HL-60 (cell line): Measurements from ENCODE around the gene EYS.
"Not testable (repeated sequence)": the region's sequence is repeated elsewhere in the genome, so short reads cannot be mapped to it uniquely, and the experiment has no call there.

ENCODE experiments used
- DNase-seq, 2 experiments: peaks; one replicate each; pipeline ENCODE4 v3.0.0-alpha.2; 2010 to 2020; ENCODE audit warnings: low read depth in 1 of 2, low spot score in 1 of 2
- H3K27ac ChIP-seq: fragments of 250-450 bp; sonication (Bioruptor Pico); replicated peaks from 2 replicates; pipeline ENCODE4 v1.5.1; 2020; ENCODE audit warnings: mild to moderate bottlenecking, moderate library complexity
- H3K27me3 ChIP-seq: fragments of 250-450 bp; sonication (Bioruptor Pico); 2 replicates; pipeline ENCODE4 v1.5.1; 2021; ENCODE audit warnings: mild to moderate bottlenecking, moderate library complexity; ENCODE audit not compliant: insufficient read depth, poor library complexity, severe bottlenecking
- H3K4me3 ChIP-seq: replicated peaks from 2 replicates; pipeline ENCODE4 v1.5.1; 2011; ENCODE audit warnings: mild to moderate bottlenecking, control low read depth, low read length; ENCODE audit not compliant: insufficient read depth
- GABPA ChIP-seq: IDR thresholded peaks from 2 replicates; pipeline ENCODE4 v1.6.1; 2012; ENCODE audit warnings: low read depth
- POLR2AphosphoS5 ChIP-seq: IDR thresholded peaks from 2 replicates; pipeline ENCODE4 v1.6.1; 2012; ENCODE audit warnings: low read depth
- SPI1 ChIP-seq: IDR thresholded peaks from 2 replicates; pipeline ENCODE4 v1.6.1; 2012; ENCODE audit warnings: low read depth, mild to moderate bottlenecking, borderline replicate concordance
- TF ChIP-seq, protein P1 (sequence below): IDR thresholded peaks from one replicate; pipeline ENCODE4 v1.5.1; 2011; ENCODE audit warnings: low read length, control low read depth, inconsistent platforms; ENCODE audit not compliant: insufficient read depth
- TF ChIP-seq, protein P2 (sequence below): IDR thresholded peaks from 2 replicates; pipeline ENCODE4 v1.6.1; 2012; ENCODE audit warnings: low read depth; ENCODE audit not compliant: insufficient replicate concordance

Gene EYS

DNA sequence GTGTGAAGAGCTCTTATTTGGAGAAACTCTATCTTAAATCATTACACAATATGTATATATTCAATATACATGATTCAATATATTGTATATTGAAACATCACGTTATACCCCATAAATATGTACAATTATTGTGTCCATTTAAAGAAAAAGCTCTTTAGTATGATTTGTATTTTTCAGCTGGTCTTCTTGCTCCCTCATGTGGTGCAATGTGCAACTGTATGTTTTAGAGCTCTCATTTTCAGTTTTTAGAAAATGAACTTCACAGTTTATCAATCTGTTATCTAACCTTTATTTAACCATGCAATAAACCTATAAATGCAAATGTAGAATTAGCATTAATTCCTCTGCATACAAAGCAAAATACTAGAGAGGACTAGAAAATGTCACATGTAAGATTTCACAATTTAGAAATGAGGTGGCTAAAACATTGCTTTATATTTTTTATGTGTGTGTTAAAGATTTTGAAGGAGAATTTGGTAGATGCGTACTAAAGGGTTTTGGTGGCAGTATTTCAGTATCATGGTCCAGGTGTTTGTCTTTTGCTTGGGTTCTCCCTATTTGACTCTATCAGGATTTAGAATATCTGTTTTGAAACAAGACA is 1904.3 kb downstream of the EYS start:
- no peak overlapping the region for H3K27ac ChIP-seq

DNA sequence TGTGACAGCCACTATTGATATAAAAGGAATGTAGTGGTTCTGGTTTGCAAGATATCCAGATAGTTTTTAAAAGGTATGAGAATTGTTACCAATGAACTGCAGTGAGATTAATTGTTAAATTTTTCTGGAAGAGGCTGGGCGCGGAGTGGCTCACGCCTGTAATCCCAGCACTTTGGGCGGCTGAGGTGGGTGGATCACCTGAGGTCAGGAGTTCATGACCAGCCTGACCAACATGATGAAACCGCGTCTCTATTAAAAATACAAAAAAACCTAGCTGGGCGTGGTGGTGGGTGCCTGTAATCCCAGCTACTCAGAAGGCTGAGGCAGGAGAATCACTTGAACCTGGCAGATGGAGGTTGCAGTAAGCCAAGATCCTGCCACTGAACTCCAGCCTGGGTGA is 1906.6 kb downstream of the EYS start:
- H3K27me3 ChIP-seq, H3K4me3 ChIP-seq, H3K27ac ChIP-seq, DNase-seq: not testable (repeated sequence)

More for the DNA sequence above, 1904.3 kb downstream of the EYS start:
- no peak for TF ChIP-seq POLR2AphosphoS5
- TF ChIP-seq, protein P1, sequence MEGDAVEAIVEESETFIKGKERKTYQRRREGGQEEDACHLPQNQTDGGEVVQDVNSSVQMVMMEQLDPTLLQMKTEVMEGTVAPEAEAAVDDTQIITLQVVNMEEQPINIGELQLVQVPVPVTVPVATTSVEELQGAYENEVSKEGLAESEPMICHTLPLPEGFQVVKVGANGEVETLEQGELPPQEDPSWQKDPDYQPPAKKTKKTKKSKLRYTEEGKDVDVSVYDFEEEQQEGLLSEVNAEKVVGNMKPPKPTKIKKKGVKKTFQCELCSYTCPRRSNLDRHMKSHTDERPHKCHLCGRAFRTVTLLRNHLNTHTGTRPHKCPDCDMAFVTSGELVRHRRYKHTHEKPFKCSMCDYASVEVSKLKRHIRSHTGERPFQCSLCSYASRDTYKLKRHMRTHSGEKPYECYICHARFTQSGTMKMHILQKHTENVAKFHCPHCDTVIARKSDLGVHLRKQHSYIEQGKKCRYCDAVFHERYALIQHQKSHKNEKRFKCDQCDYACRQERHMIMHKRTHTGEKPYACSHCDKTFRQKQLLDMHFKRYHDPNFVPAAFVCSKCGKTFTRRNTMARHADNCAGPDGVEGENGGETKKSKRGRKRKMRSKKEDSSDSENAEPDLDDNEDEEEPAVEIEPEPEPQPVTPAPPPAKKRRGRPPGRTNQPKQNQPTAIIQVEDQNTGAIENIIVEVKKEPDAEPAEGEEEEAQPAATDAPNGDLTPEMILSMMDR: peak; percentile 46
- peak in 1 of 2 experiments; percentile 7 for DNase-seq
- no peak overlapping the region for H3K4me3 ChIP-seq
- H3K27me3 ChIP-seq: no peaks in the 10 kb centered on the region

DNA sequence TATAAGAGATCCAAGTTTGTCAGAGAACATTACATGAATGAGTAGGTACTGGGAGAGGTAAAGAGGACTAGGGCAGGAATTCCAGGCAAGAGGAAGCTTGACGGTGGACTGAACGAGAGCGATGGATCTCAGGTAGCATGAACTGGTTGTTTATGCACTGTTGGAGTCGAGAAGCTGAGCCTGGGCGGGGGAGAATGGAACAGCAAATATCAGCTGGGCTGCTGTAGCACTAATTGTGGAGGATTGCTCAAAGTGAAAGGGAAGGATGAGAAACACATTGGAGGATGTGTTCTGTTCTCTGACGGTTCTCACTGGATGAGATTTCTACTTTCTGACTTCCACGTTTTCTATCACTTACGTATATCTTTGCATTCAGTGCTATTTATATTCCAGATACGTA is 1907.2 kb downstream of the EYS start:
- TF ChIP-seq GABPA: no peak
- no peak for TF ChIP-seq SPI1
- TF ChIP-seq POLR2AphosphoS5: no peak
- TF ChIP-seq, protein P2, sequence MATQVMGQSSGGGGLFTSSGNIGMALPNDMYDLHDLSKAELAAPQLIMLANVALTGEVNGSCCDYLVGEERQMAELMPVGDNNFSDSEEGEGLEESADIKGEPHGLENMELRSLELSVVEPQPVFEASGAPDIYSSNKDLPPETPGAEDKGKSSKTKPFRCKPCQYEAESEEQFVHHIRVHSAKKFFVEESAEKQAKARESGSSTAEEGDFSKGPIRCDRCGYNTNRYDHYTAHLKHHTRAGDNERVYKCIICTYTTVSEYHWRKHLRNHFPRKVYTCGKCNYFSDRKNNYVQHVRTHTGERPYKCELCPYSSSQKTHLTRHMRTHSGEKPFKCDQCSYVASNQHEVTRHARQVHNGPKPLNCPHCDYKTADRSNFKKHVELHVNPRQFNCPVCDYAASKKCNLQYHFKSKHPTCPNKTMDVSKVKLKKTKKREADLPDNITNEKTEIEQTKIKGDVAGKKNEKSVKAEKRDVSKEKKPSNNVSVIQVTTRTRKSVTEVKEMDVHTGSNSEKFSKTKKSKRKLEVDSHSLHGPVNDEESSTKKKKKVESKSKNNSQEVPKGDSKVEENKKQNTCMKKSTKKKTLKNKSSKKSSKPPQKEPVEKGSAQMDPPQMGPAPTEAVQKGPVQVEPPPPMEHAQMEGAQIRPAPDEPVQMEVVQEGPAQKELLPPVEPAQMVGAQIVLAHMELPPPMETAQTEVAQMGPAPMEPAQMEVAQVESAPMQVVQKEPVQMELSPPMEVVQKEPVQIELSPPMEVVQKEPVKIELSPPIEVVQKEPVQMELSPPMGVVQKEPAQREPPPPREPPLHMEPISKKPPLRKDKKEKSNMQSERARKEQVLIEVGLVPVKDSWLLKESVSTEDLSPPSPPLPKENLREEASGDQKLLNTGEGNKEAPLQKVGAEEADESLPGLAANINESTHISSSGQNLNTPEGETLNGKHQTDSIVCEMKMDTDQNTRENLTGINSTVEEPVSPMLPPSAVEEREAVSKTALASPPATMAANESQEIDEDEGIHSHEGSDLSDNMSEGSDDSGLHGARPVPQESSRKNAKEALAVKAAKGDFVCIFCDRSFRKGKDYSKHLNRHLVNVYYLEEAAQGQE: no peak
- TF ChIP-seq, protein P1: no peak
- no peak for DNase-seq

DNA sequence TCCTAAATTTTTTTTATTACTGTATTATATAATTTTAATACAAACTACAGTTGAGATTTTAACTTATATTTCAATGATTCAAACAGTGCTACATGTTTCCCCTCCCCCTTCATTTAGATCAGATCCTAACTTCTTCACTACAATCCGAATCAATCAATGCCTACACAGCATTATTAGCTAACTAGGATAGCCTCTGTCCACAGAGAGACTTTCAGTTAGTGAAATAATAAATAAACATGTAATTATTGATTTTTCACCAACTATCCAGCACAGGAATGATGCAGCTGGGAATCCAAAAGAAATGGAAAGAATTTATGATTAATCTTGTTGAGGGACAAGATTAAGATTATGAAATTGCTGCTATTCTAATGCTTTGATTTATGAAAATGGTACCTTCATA is 1907.7 kb downstream of the EYS start:
- Histone ChIP-seq H3K27me3 (no peaks in the 10 kb centered on the region), H3K27ac (no peak overlapping the region), H3K4me3 (no peak overlapping the region)
- TF ChIP-seq SPI1: no peak
- no peak for DNase-seq

More for the DNA sequence above, 1907.2 kb downstream of the EYS start:
- H3K27ac ChIP-seq: no peak overlapping the region
- H3K27me3 ChIP-seq: no peaks in the 10 kb centered on the region
- H3K4me3 ChIP-seq: no peak overlapping the region

DNA sequence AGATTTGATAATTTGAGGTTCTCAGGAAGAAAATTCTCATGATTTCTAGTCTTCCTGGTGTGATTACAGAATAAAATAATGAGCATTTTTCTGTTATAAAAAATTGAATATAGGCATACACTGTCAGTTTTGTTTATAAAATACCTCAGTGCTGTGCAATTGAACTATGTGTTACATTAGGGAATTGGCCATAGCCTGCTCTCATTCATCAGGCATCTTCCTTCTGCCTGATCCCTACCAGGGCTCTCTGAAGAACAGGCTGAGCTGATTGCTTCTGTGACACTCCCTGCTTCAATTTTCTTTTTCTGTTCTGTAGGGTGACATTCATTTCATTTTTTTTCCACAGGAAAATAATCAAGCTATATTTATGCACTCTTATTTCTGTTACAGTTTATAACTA is 1908.6 kb downstream of the EYS start:
- TF ChIP-seq GABPA: no peak
- no peak for TF ChIP-seq SPI1
- no peak for TF ChIP-seq POLR2AphosphoS5
- TF ChIP-seq, protein P1: no peak
- TF ChIP-seq, protein P2: no peak
- Histone ChIP-seq H3K4me3 (no peak overlapping the region), H3K27ac (no peak overlapping the region), H3K27me3 (no peaks in the 10 kb centered on the region)
- no peak for DNase-seq
